Hematopoietic multipotent progenitor cell (in vitro differentiated cells): ENCODE measurements around the gene JPH3. TPM values are rescaled to one million over a fixed set of nuclear protein-coding genes. Genes with fewer than 3 reads are reported as not detected.
"Not testable (repeated sequence)": the region's sequence is repeated elsewhere in the genome, so short reads cannot be mapped to it uniquely, and the experiment has no call there.

Experiments used
- DNase-seq, 3 donors: peaks; one replicate each; pipeline ENCODE4 v3.0.0-alpha.2; 2011 to 2015; ENCODE audit warnings: low read depth in 2 of 3, low spot score in 2 of 3
- total RNA-seq: library from RNA; depleted of rRNA; stranded (reverse); fragments of >200 nt; gene quantifications from one replicate; pipeline ENCODE4 v1.2.3, GENCODE V29; 2012

JPH3 gene
- total RNA-seq, 1 donor: not detected

DNA sequence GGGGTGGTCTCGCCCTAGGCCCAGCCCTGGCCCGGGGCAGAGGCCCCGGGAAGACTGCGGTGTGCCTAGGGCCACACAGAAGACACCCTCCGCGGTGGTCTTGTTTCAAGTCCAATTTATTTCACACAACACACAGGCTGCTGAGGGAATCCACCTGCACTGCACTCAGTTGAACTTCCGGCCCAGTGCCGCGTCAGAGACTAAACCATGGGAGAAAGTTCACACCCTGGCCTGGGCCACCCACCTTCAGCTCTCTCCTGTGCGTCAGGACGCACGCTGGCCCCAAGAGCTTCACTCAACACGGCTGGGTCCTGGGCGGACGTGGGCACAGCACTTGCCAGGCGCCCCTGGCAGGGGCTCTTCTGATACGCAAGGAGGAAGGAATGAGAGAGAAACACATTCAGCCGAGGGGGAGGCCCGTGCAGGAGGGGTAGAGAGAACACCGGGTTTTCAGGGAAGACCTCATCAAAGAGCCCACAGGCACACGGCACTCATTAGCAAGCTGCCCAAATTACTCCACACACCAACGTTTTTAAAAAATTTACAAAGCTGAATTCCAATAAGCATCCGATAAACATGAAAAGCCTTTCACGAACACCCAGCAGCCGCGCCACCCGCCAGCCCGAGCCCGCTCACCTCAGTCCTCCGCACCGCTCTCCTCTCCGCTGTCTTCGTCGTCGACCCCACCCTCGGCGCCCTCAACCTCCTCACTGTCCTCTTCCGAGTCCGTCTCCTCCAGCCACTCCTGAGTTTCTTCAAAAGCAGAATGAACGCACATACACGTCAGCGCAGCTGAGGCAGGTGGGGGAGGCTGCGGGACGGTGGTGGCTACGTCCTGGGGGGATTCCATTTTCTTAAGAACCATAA is 105.6 kb downstream of the JPH3 start:
- DNase-seq: no peak

DNA sequence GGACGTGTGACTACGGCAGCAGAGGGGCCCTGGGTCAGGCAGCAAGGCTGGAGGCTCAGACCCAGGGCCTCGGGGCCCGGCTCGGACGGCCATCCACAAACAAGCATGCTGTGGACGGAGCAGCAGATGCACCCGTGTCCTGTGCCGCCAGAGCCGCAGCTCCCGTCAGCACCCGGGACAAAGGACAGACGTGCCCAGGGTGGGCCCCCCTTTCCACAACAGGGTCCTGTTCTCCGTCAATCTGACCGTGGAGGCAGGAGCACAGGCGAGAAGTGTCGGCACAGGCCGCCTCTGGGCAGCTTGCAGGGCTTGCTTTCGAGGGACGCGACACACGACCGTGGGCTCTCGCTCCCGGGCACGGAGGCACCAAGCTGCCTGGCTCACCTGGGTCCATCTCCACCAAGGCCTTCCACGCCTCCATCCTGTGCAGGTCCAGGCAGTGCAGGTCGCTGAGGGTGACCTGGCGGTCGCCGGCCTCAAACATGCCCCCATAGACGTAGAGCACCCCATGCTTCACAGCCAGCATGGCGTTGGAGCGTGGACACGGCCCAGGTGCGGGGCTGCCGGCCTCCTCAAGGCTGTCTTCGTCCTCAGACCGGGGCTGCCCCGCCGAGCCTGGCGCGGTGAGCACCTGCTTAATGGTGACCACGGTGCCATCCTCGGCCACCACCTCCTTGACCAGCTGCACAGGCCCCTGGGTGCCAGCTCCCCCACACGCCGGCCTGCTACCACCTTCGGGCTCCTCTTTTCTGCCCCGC is 106.8 kb downstream of the JPH3 start:
- DNase-seq: no peak

- no peak for DNase-seq
Measured at GRCh38 chr16:87709677-87710076, 107.4 kb downstream of the JPH3 start.

- no peak for DNase-seq
Measured at GRCh38 chr16:87710887-87711286, 108.6 kb downstream of the JPH3 start.

GRCh38 chr16:87712184-87712762 is 110.0 kb downstream of the JPH3 start:
- no peak for DNase-seq

DNA sequence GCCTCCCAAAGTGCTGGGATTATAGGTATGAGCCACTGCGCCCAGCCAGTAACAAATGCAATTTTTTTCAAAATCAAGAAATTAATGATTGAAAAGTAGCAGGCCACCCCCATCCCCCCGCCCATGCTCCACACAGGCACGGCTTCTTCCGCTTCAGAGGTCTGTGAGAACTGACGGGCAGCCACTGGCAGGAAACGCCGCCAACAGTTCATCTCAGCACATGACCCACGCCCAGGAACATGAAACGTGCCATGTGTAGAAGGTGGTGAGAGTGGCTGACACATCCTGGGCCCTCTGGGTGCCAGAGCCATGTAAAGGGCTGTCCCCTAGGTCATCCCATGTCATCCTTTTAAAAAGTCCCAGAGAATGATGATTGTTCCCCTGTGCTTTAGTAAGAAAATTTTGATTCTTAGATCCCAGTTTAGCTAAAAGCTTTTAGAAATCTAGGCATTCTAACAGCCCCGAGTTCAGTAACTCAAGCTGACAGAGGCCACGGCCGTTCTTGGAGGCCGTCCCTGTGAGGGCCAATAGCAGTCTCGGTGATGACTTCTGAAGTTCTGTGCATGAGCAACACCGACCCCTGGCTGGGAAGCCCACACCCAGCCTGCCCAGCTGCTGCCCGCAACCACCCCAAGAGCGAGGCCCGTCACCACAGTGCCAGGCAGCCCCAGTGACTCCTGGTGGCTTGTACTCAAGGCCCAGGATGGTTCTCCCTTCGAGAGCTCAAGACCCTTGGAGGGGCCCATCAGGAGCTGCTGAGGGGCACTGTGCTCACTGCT is 111.3 kb downstream of the JPH3 start:
- peak in 2 of 3 donors; percentile 10 to 65 for DNase-seq

GRCh38 chr16:87715231-87715630 is 112.9 kb downstream of the JPH3 start:
- no peak for DNase-seq

DNA sequence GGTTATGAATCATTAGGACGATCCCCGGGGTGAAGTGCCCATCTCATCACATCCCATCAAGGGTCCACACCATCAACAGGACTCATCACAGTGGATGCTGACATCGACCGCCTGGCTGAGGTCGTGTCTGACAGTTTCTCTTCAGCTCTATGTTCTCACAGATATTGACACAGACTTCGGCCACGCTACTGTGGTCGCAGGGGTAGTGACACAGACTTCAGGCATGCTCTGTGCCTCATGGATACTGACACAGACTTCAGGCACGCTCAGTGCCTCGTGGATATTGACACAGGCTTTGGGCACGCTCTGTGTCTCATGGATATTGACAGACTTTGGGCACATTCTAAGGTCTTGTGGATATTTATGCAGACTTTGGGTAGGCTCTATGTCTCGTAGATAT is 113.3 kb downstream of the JPH3 start:
- DNase-seq: no peak

DNA sequence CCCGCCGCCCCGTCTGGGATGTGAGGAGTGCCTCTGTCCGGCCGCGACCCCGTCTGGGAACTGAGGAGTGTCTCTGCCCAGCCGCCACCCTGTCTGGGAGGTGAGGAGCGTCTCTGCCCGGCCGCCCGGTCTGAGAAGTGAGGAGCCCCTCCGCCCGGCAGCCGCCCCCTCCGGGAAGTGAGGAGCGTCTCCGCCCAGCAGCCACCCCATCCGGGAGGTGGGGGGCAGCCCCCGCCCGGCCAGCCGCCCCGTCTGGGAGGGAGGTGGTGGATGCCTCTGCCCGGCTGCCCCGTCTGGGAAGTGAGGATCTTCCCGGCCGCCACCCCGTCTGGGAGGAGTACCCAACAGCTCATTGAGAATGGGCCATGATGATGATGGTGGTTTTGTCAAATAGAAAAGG is 116.5 kb downstream of the JPH3 start:
- not testable (repeated sequence) for DNase-seq

GRCh38 chr16:87720446-87720845 is 118.1 kb downstream of the JPH3 start:
- DNase-seq: no peak

DNA sequence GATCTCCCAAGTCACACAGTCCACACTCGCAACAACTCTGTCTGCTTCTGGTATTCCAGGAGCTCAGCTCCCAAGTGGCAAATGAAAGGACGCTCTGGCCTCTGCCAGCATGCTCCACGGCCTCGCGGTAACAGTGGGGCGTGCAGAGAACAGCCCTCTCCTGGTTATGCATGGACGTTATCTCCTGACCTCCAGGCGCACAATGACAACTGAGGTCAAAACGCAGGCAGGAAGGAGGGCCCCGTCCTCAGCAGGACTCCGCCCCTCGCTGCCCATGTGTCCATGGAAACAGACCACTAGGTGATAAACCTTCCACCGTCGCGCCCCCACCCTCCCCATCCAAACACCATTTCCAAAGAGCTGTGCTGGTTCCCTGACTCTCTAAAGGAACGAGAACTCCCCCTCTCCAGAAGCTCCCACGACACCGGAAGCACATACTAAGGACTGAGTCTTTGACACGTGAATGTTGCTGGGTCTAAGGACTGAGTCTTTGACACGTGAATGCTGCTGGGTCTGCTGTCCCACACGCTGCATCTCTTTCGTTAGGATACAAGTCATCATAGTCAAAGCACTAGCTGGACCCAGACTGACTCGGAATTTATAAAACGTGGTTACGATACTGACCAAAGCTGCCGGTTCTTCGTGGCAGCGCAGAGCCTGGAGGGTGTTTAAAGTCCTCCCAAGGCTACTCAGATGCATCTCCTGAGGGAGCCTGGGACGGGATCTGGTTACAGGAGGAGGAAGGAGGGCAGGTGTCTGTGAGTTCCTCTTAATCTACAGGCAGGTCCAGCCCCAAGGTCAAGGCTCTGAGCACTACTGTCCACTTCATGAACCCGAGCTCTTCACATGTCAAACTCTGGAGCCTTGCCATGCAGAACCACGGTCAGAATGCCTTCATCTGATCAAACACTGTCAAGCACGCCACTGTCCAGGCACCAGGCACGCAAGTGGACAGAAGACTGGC is 119.6 kb downstream of the JPH3 start:
- no peak for DNase-seq

DNA sequence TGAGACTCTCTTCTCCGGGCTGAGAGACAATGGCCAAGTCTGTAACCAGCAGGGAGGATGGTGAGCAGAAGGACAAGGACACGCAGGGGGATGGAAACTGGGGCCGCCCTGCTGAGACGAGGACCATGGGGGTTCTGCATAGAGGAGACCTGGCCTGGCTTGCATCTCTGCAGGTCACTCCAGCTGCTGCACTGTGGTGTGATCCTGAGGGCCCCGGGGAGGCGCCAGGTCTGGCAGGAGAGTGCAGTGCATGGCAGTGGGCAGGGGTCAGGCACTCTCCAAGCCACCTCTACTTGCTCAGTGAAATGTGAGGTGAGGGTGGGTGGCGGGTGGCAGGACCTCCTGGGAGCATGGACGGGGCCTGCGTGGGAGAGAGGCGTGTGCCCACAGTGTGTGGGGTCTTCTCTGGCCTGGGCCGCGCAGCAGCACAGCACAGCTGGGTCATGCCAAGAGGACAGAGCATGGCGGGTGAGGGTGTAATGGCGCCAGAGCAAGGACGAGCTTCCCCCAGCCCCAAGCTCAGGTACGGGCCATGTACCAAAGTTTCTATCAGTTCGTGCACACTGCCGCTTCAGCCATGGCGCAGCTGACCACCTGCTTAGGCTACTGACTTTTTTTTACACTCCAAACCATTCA is 120.4 kb downstream of the JPH3 start:
- DNase-seq: no peak

GRCh38 chr16:87723226-87723623 is 120.9 kb downstream of the JPH3 start:
- DNase-seq: peak in 1 of 3 donors; percentile 62

DNA sequence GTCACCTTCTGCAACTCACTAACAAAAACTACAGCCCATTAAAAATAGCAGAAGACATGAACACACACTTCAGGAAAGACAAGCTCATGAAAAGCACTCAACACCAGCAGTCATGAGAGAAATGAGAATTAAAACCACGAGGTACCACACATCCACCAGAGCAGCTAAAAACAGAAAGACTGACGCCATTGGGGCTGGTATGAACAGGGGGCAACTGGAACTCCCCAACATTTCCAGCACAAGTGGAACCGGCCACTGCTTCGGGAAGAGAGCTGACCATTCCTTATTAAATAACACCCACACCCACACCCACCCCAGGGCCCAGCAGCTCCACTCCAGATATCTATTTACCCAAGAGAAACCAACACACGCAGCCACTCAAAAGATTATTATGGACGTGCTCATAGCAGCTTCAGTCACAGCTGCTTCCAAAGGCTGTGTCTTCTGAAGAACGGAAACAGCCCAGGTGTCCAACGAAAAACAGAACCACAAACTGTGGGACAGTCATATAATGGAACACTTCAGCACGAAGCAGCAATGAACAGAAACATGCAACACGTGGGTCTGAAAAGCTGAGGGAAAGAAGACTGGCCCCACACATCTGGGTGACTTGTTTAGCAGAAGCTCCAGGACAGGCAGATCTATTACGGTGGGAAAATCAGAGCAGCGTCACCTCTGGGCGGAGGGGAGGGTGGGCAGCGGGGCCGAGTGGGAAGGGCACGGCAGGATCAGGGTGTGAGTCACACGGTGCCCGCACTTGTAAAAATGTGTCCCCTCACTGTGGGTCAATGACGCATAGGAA is 122.4 kb downstream of the JPH3 start:
- no peak for DNase-seq

GRCh38 chr16:87725596-87726235 is 123.4 kb downstream of the JPH3 start:
- DNase-seq: no peak

- not testable (repeated sequence) for DNase-seq
Measured at GRCh38 chr16:87726577-87726976, 124.3 kb downstream of the JPH3 start.

DNA sequence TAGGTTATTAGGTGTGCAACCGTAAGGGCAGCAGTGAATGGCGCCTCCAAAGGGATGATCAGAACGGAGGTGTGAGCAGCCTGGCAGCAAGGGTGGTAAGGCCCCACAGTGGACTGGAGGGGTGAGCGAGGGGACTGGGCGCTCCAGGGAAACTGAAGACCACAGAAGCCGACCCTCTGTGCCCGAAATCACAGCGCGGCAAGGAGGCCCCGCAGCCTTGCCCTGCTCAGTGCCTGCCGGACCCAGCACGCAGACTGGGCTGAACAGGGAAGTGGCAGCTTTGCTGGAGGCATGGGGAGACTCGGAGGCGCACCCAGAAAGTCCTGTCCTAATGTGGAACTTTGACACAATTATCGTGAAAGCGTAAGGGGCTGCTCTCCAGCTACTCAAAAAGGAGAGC is 125.0 kb downstream of the JPH3 start:
- no peak for DNase-seq

DNA sequence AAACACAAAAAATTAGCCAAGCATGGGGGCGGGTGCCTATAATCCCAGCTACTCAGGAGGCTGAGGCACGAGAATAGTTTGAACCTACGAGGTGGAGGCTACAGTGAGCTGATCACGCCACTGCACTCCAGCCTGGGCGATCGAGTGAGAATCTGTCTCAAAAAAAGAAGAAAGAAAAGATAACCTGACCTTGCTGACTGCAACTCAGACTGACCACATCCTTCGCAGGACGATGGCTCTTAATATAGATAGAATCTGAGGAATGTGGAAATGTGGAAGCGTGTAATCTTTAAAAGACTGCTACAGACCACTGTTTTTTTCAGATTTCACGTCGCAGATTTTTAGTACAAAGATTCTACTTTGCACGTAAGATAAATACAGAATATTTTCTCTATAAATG is 125.7 kb downstream of the JPH3 start:
- no peak for DNase-seq
